Fibroblast of lung (primary cell): ENCODE results near the gene PLB1.

ENCODE experiments used
- CTCF ChIP-seq, 2 donors: IDR thresholded peaks in 1 of 2; conservative IDR thresholded peaks in 1 of 2; 1 replicate in 1 of 2; 2 replicates in 1 of 2; pipeline ENCODE4 v1.5.1; 2011 to 2012; ENCODE audit warnings: low read length in 2 of 2, control low read depth in 1 of 2, inconsistent platforms in 1 of 2, low read depth in 1 of 2, mild to moderate bottlenecking in 1 of 2
- EZH2 ChIP-seq: IDR thresholded peaks from 2 replicates; pipeline ENCODE4 v1.5.1; 2012; ENCODE audit warnings: low read length, control low read depth, mild to moderate bottlenecking; ENCODE audit errors: missing control alignments

- TF ChIP-seq CTCF (conservative IDR thresholded peaks at IDR 0.05 in 1 of 2, IDR thresholded peaks at IDR 0.05 in 1 of 2; ENCODE audit: low read depth in 1 of 2, low read length in 2 of 2) = no peak
- TF ChIP-seq EZH2 = no peak
These were observed 36.5 kb downstream of the PLB1 start for GRCh38 chr2:28532399-28532798.
